DOHH2 (cell line): ENCODE measurements around the gene KEL.

ENCODE experiments used
- CTCF ChIP-seq: fragments of 200-600 bp; sonication (generic); IDR thresholded peaks from one replicate; pipeline ENCODE4 v1.5.1; 2014; ENCODE audit warnings: antibody characterized with exemption, mild to moderate bottlenecking, low read depth, low read length; ENCODE audit not compliant: poor library complexity, severe bottlenecking
- EZH2phosphoT487 ChIP-seq: fragments of 200-600 bp; sonication (generic); IDR thresholded peaks from 2 replicates; pipeline ENCODE4 v1.6.1; 2017; ENCODE audit warnings: borderline replicate concordance, mild to moderate bottlenecking, antibody characterized with exemption, low read length, moderate library complexity, mixed read lengths

GRCh38 chr7:142940966-142941535 is 21.1 kb downstream of the KEL start:
- TF ChIP-seq CTCF = no peak
- TF ChIP-seq EZH2phosphoT487 = no peak
